Panc1 (cell line): Measurements from ENCODE around the gene MED9. TPM values are rescaled to one million over a fixed set of nuclear protein-coding genes. Genes with fewer than 3 reads are reported as not detected.

ENCODE experiments used
- ATAC-seq: fragments of 200-7000 bp; cut with Tn5 transposase; 2 replicates; pipeline ENCODE4 v1.9.1; 2020; ENCODE audit warnings: mild to moderate bottlenecking, moderate library complexity
- BruUV-seq: library from RNA; stranded (reverse); fragments of 400-500 nt; replicated peaks from 2 replicates; lab custom pipeline; 2021; lab: Mats Ljungman, UMichigan
- CTCF ChIA-PET: fragments of 300-600 bp; sonication (Branson Sonifier 250); formaldehyde crosslinking; loops from one replicate; lab custom pipeline; 2022; ENCODE audit warnings: antibody characterized with exemption; lab: Charles Lee
- POLR2A ChIA-PET: fragments of 300-600 bp; sonication (Branson Sonifier 250); formaldehyde crosslinking; loops from one replicate; lab custom pipeline; 2022; ENCODE audit warnings: antibody characterized with exemption; lab: Charles Lee
- DNase-seq: peaks from one replicate; pipeline ENCODE4 v3.0.0-alpha.2; 2010; ENCODE audit warnings: low read depth, low spot score
- H3K27ac ChIP-seq: 2 replicates; pipeline ENCODE4 v1.5.1; 2011; ENCODE audit warnings: mild to moderate bottlenecking, low read length, inconsistent platforms
- H3K27me3 ChIP-seq: fragments of 200-500 bp; sonication (Bioruptor generic); 2 replicates; pipeline ENCODE4 v1.6.0; 2014; ENCODE audit warnings: low read length, inconsistent platforms; ENCODE audit not compliant: control insufficient read depth, insufficient read depth
- H3K36me3 ChIP-seq: fragments of 200-500 bp; sonication (Bioruptor generic); 2 replicates; pipeline ENCODE4 v1.5.1; 2014; ENCODE audit warnings: inconsistent platforms, mild to moderate bottlenecking, low read length, moderate library complexity; ENCODE audit not compliant: control insufficient read depth, insufficient read depth
- H3K4me1 ChIP-seq: 2 replicates; pipeline ENCODE4 v1.5.1; 2011; ENCODE audit warnings: inconsistent platforms, mild to moderate bottlenecking, low read length, moderate library complexity; ENCODE audit not compliant: control insufficient read depth, insufficient read depth
- H3K4me3 ChIP-seq, 2 experiments: 2 replicates each; pipeline ENCODE4 v1.5.1; 2011 to 2012; ENCODE audit warnings: low read depth in 2 of 2, low read length in 2 of 2, mild to moderate bottlenecking in 2 of 2, inconsistent platforms in 1 of 2, moderate library complexity in 1 of 2
- H3K9me3 ChIP-seq: fragments of 200-500 bp; sonication (Bioruptor generic); 2 replicates; pipeline ENCODE4 v1.5.1; 2014; ENCODE audit warnings: low read depth, mild to moderate bottlenecking, inconsistent platforms, low read length, moderate library complexity; ENCODE audit not compliant: control insufficient read depth, insufficient read depth
- CTCF ChIP-seq: fragments of 450-650 bp; IDR thresholded peaks from 2 replicates; pipeline ENCODE4 v1.5.1; 2017; ENCODE audit warnings: mild to moderate bottlenecking
- POLR2AphosphoS5 ChIP-seq: IDR thresholded peaks from 2 replicates; pipeline ENCODE4 v1.6.1; 2012; ENCODE audit warnings: mild to moderate bottlenecking, low read depth, low read length, moderate library complexity
- SIN3A ChIP-seq: IDR thresholded peaks from 2 replicates; pipeline ENCODE4 v1.6.1; 2012; ENCODE audit warnings: low read depth, mild to moderate bottlenecking, low read length, moderate library complexity, borderline replicate concordance; ENCODE audit not compliant: insufficient read depth
- TCF7L2 ChIP-seq: IDR thresholded peaks from 2 replicates; pipeline ENCODE4 v1.6.1; 2011; ENCODE audit warnings: mild to moderate bottlenecking, low read depth, low read length, inconsistent platforms
- in situ Hi-C: cut with HindIII; loops from 2 replicates; pipeline ENCODE4 v1.10.0; 2016; ENCODE audit warnings: low sequenced_read_pairs, low pct_unique_long_range_greater_than_20kb
- intact Hi-C: fragments of 100-400 bp; cut with micrococcal nuclease; formaldehyde crosslinking; loops from one replicate; pipeline ENCODE4 v1.10.0; 2022; ENCODE audit not compliant: unreplicated experiment
- total RNA-seq: library from RNA; stranded (reverse); gene quantifications from one replicate; pipeline ENCODE4 v1.2.1, GENCODE V29; 2021; ENCODE audit not compliant: unreplicated experiment
- TF ChIP-seq, protein P1 (sequence below), 2 experiments: IDR thresholded peaks; 2 replicates each; pipeline ENCODE4 v1.6.1; 2011 to 2012; ENCODE audit warnings: low read depth in 2 of 2, control low read depth in 1 of 2, low read length in 1 of 2, mild to moderate bottlenecking in 1 of 2, moderate library complexity in 1 of 2; ENCODE audit not compliant: insufficient read depth in 1 of 2

The MED9 gene
- total RNA-seq, 1 experiment from 2014 or later = 11.1 TPM

- CTCF ChIA-PET = no interaction called here
- no peak for DNase-seq
- no peaks in the 10 kb centered on the region for H3K9me3 ChIP-seq
- in situ Hi-C loops (no loop called here), intact Hi-C loops (no loop called here)
- H3K27ac ChIP-seq = no peak overlapping the region
- BruUV-seq = no TSS peak
- POLR2A ChIA-PET = no interaction called here
- H3K27me3 ChIP-seq = no peaks in the 10 kb centered on the region
- H3K36me3 ChIP-seq = no peaks in the 10 kb centered on the region
- TF ChIP-seq SIN3A = no peak
- no peak for TF ChIP-seq TCF7L2
- no peak for TF ChIP-seq POLR2AphosphoS5
- TF ChIP-seq, protein P1, sequence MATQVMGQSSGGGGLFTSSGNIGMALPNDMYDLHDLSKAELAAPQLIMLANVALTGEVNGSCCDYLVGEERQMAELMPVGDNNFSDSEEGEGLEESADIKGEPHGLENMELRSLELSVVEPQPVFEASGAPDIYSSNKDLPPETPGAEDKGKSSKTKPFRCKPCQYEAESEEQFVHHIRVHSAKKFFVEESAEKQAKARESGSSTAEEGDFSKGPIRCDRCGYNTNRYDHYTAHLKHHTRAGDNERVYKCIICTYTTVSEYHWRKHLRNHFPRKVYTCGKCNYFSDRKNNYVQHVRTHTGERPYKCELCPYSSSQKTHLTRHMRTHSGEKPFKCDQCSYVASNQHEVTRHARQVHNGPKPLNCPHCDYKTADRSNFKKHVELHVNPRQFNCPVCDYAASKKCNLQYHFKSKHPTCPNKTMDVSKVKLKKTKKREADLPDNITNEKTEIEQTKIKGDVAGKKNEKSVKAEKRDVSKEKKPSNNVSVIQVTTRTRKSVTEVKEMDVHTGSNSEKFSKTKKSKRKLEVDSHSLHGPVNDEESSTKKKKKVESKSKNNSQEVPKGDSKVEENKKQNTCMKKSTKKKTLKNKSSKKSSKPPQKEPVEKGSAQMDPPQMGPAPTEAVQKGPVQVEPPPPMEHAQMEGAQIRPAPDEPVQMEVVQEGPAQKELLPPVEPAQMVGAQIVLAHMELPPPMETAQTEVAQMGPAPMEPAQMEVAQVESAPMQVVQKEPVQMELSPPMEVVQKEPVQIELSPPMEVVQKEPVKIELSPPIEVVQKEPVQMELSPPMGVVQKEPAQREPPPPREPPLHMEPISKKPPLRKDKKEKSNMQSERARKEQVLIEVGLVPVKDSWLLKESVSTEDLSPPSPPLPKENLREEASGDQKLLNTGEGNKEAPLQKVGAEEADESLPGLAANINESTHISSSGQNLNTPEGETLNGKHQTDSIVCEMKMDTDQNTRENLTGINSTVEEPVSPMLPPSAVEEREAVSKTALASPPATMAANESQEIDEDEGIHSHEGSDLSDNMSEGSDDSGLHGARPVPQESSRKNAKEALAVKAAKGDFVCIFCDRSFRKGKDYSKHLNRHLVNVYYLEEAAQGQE (IDR thresholded peaks at IDR 0.05; ENCODE audit: insufficient read depth in 1 of 2, low read depth in 2 of 2, low read length in 1 of 2) = no peak
- TF ChIP-seq CTCF = no peak
- H3K4me3 ChIP-seq = no peak overlapping the region
- ATAC-seq = no peak
- peaks cover 3% of the 10 kb centered on the region for H3K4me1 ChIP-seq
These were observed 16.6 kb downstream of the MED9 start for GRCh38 chr17:17493249-17493985.

- Histone ChIP-seq H3K27me3 (no peaks in the 10 kb centered on the region), H3K27ac (no peak overlapping the region), H3K9me3 (no peaks in the 10 kb centered on the region), H3K36me3 (no peaks in the 10 kb centered on the region), H3K4me3 (no peak overlapping the region), H3K4me1 (peaks cover 3% of the 10 kb centered on the region)
- TF ChIP-seq CTCF = no peak
- TF ChIP-seq, protein P1 (IDR thresholded peaks at IDR 0.05; ENCODE audit: insufficient read depth in 1 of 2, low read depth in 2 of 2, low read length in 1 of 2) = no peak
- TF ChIP-seq TCF7L2 = no peak
- TF ChIP-seq SIN3A = no peak
- no peak for TF ChIP-seq POLR2AphosphoS5
- BruUV-seq = no TSS peak
- CTCF ChIA-PET = no interaction called here
- intact Hi-C loops = no loop called here
- in situ Hi-C loops = no loop called here
- DNase-seq = no peak
- no peak for ATAC-seq
- POLR2A ChIA-PET = no interaction called here
These were observed 17.2 kb downstream of the MED9 start for GRCh38 chr17:17493986-17494466.
